Endodermal cell (in vitro differentiated cells): Measurements from ENCODE around the gene APPL2. TPM values are rescaled to one million over a fixed set of nuclear protein-coding genes. Genes with fewer than 3 reads are reported as not detected.

Experiments
- DNase-seq: peaks from one replicate; pipeline ENCODE4 v3.0.0-alpha.2; 2017
- H3K27ac ChIP-seq: 2 replicates; pipeline ENCODE4 v1.5.1; 2013; ENCODE audit warnings: mild to moderate bottlenecking, low read depth, low read length, moderate library complexity
- H3K27me3 ChIP-seq: 2 replicates; pipeline ENCODE4 v1.6.1; 2013; ENCODE audit warnings: mild to moderate bottlenecking, low read length, moderate library complexity; ENCODE audit not compliant: insufficient read depth, control insufficient read depth, poor library complexity, severe bottlenecking
- H3K36me3 ChIP-seq: 2 replicates; pipeline ENCODE4 v1.7.0; 2013; ENCODE audit warnings: mild to moderate bottlenecking, low read length, moderate library complexity; ENCODE audit not compliant: control insufficient read depth, insufficient read depth
- H3K4me1 ChIP-seq: one replicate; pipeline ENCODE4 v1.7.0; 2013; ENCODE audit warnings: low read length; ENCODE audit not compliant: control insufficient read depth, insufficient read depth
- H3K4me3 ChIP-seq: 2 replicates; pipeline ENCODE4 v1.5.1; 2013; ENCODE audit warnings: mild to moderate bottlenecking, low read length, moderate library complexity
- H3K9ac ChIP-seq: 2 replicates; pipeline ENCODE4 v1.6.1; 2013; ENCODE audit warnings: mild to moderate bottlenecking, low read length, moderate library complexity; ENCODE audit not compliant: poor library complexity, severe bottlenecking; ENCODE audit errors: extremely low read depth
- H3K9me3 ChIP-seq: 2 replicates; pipeline ENCODE4 v1.6.1; 2013; ENCODE audit warnings: mild to moderate bottlenecking, low read length, moderate library complexity; ENCODE audit not compliant: control insufficient read depth
- H3K27ac Mint-ChIP-seq: 2 replicates; pipeline ENCODE4 v1.8.0; 2020; ENCODE audit warnings: mixed read lengths
- H3K27me3 Mint-ChIP-seq: 2 replicates; pipeline ENCODE4 v1.8.0; 2021; ENCODE audit warnings: mild to moderate bottlenecking, mixed read lengths; ENCODE audit not compliant: insufficient read depth
- H3K36me3 Mint-ChIP-seq: 2 replicates; pipeline ENCODE4 v1.8.0; 2020; ENCODE audit warnings: low read depth, mixed read lengths
- H3K4me1 Mint-ChIP-seq: 2 replicates; pipeline ENCODE4 v1.8.0; 2020; ENCODE audit warnings: mixed read lengths
- H3K4me3 Mint-ChIP-seq: 2 replicates; pipeline ENCODE4 v1.8.0; 2020; ENCODE audit warnings: mild to moderate bottlenecking, moderate library complexity, mixed read lengths
- H3K9me3 Mint-ChIP-seq: 2 replicates; pipeline ENCODE4 v1.8.0; 2020; ENCODE audit warnings: mild to moderate bottlenecking, mixed read lengths
- WGBS, 2 experiments: methylation state at CpG; one replicate each; pipeline versions ENCODE4 v1.1.5 to v1.1.7; 2013; ENCODE audit warnings: missing lambda C conversion rate in 2 of 2, mixed read lengths in 1 of 2; ENCODE audit not compliant: insufficient coverage in 1 of 2, insufficient read length in 1 of 2; 5-methylcytosine and 5-hydroxymethylcytosine counted together
- total RNA-seq, 2 donors: library from RNA; stranded (reverse); fragmentation: NEBNext Ultra II Directional in 1 of 2; extraction: Animal tissue kit (Norgen Biotek cat#: 25700) in 1 of 2; gene quantifications; 2 replicates in 1 of 2; 3 replicates in 1 of 2; pipeline ENCODE4 v1.2.1, GENCODE V29; 2021
- TF ChIP-seq, protein P1 (sequence below): fragments of 200-600 bp; sonication (generic); conservative IDR thresholded peaks from 2 replicates; pipeline ENCODE4 v1.5.0; 2021; ENCODE audit warnings: antibody characterized with exemption, mild to moderate bottlenecking

APPL2 gene
- total RNA-seq, 2 donors from 2014 or later = 31.8 to 35.2 TPM

DNA sequence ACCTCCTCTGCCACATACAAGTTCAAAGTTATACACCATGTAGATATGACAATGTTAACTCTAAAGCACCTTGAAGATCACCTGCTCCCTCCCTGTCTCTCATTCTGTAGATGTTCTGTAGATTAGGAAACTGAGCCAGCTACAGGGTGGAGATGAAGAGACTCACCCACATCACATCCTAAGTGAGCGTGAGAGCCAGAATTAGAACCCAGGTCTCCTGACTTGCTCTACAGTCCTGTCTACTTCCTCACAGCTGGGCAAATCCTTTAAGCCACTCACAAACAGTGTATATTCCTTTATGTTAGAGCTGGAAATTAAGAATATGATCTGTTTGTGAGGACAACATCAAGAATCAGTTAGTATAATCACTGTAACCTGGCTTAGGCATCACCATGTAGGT, 1.8 kb downstream of the APPL2 start:
- Histone ChIP-seq H3K4me1 (peaks cover 4% of the 10 kb centered on the region), H3K9ac (peak overlapping the region; percentile 64), H3K27me3 (peaks cover 12% of the 10 kb centered on the region), H3K9me3 (no peaks in the 10 kb centered on the region), H3K4me3 (peak overlapping the region; percentile 92), H3K27ac (no peak overlapping the region), H3K36me3 (peaks cover 6% of the 10 kb centered on the region)
- no peaks in the 10 kb centered on the region for H3K9me3 Mint-ChIP-seq
- TF ChIP-seq, protein P1, sequence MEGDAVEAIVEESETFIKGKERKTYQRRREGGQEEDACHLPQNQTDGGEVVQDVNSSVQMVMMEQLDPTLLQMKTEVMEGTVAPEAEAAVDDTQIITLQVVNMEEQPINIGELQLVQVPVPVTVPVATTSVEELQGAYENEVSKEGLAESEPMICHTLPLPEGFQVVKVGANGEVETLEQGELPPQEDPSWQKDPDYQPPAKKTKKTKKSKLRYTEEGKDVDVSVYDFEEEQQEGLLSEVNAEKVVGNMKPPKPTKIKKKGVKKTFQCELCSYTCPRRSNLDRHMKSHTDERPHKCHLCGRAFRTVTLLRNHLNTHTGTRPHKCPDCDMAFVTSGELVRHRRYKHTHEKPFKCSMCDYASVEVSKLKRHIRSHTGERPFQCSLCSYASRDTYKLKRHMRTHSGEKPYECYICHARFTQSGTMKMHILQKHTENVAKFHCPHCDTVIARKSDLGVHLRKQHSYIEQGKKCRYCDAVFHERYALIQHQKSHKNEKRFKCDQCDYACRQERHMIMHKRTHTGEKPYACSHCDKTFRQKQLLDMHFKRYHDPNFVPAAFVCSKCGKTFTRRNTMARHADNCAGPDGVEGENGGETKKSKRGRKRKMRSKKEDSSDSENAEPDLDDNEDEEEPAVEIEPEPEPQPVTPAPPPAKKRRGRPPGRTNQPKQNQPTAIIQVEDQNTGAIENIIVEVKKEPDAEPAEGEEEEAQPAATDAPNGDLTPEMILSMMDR = no peak
- H3K27me3 Mint-ChIP-seq = peaks cover 5% of the 10 kb centered on the region
- 82% methylated on average over 1 of the region's 1 CpG; no CpG with 5 or more reads in 1 of the 2 experiments for WGBS, 2 experiments
- peaks cover 17% of the 10 kb centered on the region for H3K36me3 Mint-ChIP-seq
- no peak for DNase-seq
- no peak overlapping the region for H3K27ac Mint-ChIP-seq
- H3K4me3 Mint-ChIP-seq = peak overlapping the region; percentile 81
- H3K4me1 Mint-ChIP-seq = peaks cover 14% of the 10 kb centered on the region

DNA sequence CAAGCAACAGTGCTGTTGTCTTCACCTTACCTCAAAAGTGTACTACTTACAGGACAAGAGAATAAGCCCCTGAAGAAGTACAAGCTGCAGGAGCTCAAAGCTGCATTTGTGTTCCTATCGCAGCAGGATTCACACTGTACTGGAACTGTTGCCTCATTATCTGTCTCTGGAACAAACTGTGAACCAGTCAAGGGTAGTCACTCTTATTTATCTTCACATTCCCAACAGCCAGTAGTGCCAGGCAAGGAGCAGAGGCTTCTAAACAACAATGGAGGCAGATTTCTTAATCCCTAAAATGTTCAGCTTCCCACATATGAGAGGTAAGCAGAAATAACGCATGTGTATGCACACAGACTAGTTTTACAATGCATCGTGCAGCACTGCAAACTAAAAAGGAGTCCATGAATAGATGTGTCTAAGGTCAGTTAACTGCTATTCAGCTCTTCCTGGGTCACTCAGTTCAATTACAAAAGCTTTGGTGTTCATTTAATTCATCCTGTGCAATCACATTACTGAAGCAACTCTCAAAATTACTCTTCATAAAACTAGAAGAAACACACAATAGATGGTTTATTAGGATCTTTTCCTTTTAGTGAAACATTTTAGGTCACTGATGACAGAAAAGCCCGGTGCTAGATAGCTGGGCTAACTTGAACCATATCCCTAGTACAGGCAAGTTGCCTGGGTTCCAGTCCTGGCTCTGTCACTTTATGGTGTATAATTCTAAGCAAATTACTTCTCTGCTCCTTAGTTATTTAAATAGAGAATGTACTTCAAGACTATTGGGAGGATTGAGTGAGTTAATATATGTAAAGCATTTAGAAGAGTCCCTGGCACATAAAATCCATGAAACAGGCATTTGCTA, 2.7 kb downstream of the APPL2 start:
- H3K36me3 ChIP-seq = peaks cover 9% of the 10 kb centered on the region
- H3K9me3 ChIP-seq = no peaks in the 10 kb centered on the region
- peaks cover 25% of the 10 kb centered on the region for H3K36me3 Mint-ChIP-seq
- TF ChIP-seq, protein P1 = no peak
- no peak overlapping the region for H3K27ac Mint-ChIP-seq
- peak overlapping the region; percentile 27 for H3K27ac ChIP-seq
- peaks cover 5% of the 10 kb centered on the region for H3K27me3 Mint-ChIP-seq
- DNase-seq = no peak
- H3K4me3 Mint-ChIP-seq = no peak overlapping the region
- no peak overlapping the region for H3K9ac ChIP-seq
- H3K27me3 ChIP-seq = peaks cover 3% of the 10 kb centered on the region
- no peaks in the 10 kb centered on the region for H3K9me3 Mint-ChIP-seq
- peaks cover 4% of the 10 kb centered on the region for H3K4me1 ChIP-seq
- H3K4me1 Mint-ChIP-seq = peaks cover 14% of the 10 kb centered on the region
- WGBS, 2 experiments = 77 to 93% methylated on average over 4 of the region's 4 CpGs
- H3K4me3 ChIP-seq = no peak overlapping the region

DNA sequence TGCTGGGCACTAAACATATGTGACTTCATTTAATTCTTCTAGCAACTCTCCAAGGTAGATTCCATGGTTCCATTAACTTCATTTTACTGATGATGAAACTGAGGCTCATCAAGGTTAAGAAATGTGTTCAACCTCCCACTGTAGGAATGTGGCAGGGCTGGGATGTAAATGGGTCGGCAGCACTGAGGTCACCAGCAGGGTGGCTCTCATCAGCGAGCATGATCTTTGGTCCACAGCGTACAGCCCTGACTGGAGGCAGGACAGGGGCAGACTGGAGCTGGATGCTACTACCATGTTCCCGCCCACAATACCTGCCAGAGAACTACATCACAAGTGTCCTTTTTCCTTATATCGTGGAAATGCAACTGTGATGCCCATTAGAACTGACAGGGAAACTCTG, 4.6 kb downstream of the APPL2 start:
- no peaks in the 10 kb centered on the region for H3K9me3 ChIP-seq
- Mint-ChIP-seq H3K4me3 (no peak overlapping the region), H3K27me3 (no peaks in the 10 kb centered on the region), H3K9me3 (no peaks in the 10 kb centered on the region), H3K27ac (no peak overlapping the region), H3K4me1 (peaks cover 12% of the 10 kb centered on the region), H3K36me3 (peaks cover 41% of the 10 kb centered on the region)
- 88 to 90% methylated on average over 3 to 5 of the region's 5 CpGs for WGBS, 2 experiments
- no peak for DNase-seq
- H3K27ac ChIP-seq = no peak overlapping the region
- no peak overlapping the region for H3K9ac ChIP-seq
- no peak overlapping the region for H3K4me3 ChIP-seq
- H3K36me3 ChIP-seq = peaks cover 27% of the 10 kb centered on the region
- H3K27me3 ChIP-seq = no peaks in the 10 kb centered on the region
- peaks cover 4% of the 10 kb centered on the region for H3K4me1 ChIP-seq
- TF ChIP-seq, protein P1 = peak; percentile 15
